ENCODE results near the gene KLF18.
"Not testable (repeated sequence)": the region's sequence is repeated elsewhere in the genome, so short reads cannot be mapped to it uniquely, and the experiment has no call there.

The KLF18 gene

DNA sequence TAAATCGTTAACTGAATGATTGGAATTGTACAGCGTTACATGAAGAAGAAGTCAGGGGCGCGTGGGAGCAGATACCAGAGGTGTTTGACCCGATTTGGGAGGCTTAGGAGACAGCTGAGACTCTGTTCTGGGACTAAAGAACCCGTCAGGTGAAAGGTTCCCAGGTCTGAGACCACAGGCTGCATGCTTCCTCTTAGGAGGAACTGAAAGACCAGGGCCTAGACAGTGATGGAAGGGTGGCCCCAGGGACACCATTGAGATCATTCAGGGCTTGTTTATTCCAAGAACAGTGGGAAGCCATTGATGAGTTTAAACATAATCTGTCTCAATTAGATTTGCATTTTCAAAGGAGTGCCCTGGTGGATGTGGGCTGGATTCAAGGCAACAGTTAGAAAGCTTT lies 21.9 kb downstream of the KLF18 start:
- DNase-seq: no peak

DNA sequence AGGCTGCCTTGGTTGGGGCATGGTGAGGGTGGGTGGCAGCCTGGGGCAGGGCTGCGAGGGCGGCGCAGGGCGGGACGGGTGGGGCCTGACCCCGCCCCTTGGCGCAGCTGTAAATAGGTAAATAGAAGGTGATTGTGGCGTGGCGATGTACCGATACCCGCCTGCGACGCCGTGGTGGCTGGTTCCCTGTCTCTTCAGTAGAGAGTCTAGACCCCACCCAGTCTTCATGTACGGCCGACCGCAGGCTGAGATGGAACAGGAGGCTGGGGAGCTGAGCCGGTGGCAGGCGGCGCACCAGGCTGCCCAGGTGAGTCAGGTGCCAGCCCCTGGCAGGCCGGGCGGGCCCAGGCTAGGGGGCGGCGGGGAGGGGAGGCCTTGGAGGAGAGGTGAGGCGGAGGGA lies 22.7 kb downstream of the KLF18 start, which contains the start of gene KLF17:
Gene KLF17 (plus strand): TSS at position 140 of the 400 bp plus-strand sequence. CDS start 87 bp downstream, at position 227.
- no peak for DNase-seq

DNA sequence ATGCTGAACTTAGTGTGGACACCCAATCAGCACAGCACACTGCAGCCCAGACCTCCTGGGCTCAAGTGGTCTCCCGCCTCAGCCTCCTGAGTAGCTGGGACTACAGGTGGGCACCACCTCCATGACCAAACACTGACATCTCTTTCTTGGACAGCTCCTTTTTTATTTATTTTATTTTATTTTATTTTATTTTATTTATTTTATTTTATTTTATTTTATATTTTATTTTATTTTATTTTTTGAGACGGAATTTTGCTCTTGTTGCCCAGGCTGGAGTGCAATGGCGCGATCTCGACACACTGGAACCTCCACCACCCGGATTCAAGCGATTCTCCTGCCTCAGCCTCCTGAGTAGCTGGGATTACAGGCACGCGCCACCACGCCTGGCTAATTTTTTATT lies 24.2 kb downstream of the KLF18 start:
- DNase-seq: not testable (repeated sequence)

DNA sequence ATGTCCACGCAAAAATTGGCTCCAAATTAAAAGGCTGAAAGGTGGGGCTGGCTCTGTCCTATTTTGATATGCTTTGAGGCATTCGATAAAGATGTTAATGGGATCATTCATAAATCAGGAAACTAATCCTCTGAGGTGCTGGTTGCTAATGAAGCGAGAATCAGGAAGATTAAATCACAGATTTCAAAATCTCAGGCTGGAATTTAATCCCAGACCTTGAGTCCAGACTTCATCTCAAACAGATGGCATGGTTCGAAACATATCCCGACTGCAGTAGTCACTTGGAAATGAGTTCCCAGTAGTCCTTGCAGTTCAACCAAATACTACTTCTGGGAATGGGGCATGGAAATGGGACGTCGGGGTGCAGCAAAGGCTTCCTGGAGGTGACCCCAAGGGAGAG lies 27.3 kb downstream of the KLF18 start:
- DNase-seq: no peak

DNA sequence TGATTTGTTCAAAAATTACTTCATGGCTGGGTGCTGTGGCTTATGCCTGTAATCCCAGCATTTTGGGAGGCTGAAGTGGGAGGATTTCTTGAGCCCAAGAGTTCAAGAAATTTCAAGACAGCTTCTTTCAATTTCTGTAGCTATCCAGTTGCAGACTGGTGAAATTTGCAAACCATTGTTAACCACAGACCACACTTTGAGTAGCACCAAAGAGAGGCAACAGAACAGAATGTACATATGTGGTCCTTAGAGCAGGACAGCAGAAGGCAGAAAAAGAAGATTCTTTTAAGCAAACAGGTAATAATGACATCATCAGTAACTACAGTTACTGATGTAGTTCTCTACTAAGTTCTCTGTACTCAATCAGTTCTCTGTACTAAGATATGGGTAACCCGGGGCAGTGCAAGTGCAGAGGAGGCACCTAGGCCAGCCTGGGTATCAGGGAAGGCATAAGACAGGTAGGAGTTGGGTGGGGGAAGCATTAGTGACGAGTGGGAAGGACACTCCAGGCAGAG lies 28.3 kb downstream of the KLF18 start:
- no peak for DNase-seq

DNA sequence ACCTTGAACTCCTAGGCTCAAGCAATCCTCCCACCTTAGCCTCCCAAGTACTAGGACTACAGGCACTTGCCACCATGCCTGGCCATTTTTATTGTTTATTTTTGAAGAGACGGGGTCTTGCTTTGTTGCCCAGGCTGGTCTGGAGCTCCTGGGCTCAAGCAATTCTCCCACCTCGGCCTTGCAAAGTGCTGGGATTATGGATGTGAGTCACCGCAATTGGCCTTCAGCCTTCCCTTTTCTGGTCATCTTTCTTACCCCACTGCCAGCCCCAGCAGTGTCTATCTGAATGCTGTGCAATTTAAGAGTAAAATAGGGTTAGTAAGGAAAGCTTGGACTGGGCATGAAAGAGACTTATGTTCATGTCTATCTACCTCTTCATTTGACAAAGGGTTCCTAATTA lies 28.9 kb downstream of the KLF18 start:
- DNase-seq: no peak

DNA sequence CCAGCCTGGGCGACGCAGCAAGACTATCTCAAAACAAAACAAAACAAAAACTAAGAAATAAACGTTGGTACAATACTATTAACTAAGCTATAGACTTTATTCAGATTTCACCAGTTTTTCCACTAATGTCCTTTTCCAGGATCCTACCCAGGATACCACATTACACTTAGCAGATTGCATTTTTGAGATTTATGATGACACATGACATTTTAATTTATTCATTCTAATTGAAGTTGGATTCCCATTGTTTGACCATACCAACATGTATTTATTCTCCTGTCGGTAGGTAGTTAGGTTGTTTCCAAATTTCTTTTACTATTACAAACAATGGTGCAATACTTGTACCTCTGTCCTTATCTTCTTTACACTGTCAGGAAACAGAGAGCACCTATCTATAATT lies 29.6 kb downstream of the KLF18 start:
- DNase-seq: no peak

DNA sequence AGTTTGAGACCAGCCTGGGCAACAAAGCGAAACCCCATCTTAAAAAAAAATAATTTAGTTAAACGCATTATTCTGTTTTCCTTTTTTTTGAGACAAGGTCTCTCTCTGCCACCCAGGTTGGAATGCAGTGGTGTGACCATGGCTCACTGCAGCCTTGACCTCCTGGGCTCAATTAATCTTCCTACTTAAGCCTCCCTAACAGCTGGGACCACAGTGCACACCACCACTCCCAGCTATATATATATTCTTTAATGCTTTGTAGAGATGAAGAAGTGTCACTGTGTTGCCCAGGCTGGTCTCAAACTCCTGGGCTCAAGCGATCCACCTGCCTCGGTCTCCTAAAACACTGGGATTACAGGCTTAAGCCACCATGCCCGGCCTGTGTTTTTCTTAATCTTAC lies 30.5 kb downstream of the KLF18 start:
- no peak for DNase-seq

DNA sequence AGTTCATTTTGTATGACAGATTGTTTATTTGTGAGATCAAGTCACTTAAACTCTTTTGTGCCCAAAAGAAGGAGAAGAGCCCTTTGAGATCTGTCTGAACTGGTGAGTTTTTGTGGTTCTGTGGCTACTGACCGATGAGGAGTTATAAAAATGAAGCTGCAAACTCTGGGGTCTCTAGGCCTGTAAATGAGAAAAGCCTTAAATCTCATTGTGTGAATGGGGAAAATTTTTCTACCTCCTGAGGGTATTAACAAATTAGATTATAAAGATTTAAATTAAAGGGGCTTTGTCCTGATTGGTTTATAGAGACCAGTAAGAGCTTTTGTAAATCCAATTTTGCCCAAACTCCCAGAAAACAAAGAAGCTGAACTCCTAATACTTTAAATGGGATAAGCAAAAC lies 32.5 kb downstream of the KLF18 start:
- no peak for DNase-seq

DNA sequence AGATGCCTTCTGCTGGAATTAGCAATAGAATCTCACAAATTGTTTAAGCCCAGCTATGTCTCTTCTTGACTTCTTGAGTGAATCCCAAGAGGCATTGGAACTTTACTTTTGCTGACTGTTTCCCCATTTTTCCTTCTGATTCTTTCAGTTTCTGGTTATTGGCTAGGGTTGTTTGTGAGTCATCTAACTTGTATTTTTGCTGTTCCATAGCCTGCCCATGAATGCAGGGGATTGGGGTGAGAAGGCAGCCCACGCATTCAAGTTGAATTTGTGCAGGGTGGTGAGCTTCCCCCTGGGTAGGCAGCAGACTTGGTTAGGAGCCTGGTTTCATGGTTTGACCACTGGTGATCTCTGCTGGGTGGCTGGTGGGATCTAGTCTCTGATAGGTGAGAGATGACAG lies 33.2 kb downstream of the KLF18 start:
- no peak for DNase-seq

DNA sequence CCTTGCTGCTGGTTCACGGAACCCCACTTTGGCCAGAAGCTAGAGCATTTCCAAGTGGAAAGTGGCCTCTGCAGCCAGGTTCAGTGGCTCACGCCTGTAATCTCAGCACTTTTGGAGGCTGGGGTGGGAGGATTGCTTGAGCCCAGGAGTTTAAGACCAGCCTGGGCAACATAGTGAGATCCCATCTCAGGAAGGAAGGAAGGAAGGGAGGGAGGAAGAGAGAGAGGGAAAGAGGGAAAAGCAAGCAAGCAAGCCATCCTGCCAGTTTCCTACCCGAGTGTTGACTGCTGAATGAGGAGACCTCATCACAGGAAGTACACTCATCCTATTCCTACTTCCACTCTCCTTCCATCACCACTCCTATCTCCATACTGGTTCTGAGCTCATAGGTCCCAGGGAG lies 35.6 kb downstream of the KLF18 start:
- no peak for DNase-seq

DNA sequence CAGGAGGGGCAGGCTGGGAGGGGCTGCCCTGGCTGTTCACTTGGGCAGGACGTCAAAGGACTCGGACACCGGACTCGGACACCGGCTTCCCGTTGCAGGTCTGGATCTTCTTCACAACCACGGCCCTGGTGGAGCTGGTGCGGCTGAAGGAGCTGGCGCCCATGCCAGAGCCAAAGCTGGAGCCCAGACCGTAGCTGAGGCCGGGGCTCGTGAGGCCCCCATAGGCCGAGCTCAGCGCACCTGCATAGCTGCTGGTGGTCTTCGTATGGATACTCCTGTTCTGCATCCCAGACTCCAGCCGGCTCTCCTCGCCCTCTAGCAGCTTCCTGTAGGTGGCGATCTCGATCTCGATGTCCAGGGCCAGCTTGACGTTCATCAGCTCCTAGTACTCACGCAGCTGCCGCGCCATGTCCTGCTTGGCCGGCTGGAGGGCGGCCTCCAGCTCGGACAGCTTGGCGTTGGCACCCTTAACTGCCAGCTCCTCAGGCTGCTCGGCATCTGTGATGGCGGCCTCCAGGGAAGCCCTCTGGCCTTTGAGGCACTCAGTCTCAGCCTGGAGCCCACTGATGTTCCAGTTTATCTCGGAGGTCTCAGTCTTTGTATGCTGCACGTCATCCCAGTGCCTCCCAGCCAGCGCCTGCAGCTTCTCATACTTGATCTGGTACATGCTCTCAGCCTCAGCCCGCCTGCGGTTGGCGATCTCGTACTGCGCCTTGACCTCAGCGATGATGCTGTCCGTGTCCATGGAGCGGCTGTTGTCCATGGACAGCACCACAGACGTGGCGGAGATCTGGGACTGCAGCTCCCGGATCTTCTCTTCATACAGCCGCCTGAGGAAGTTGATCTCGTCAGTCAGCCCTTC lies 37.9 kb downstream of the KLF18 start:
- no peak for DNase-seq

DNA sequence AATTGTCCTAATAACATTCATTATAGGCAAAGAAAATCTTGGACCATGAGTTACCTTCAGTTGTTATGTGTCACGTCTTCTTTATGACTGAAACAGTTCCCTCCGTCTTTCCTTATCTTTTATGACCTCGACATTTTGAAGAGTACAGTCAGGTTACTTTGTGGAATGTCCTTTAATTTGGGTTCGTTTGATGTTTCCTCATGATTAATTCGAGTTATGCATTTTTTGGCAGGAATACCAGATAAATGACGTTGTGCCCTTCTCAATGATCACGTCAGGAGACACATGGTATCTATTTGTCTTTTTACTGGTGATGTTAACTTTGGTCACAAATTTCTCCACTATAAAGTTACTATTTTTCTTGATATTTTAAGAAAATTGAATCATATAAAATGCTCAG lies 40.1 kb downstream of the KLF18 start:
- no peak for DNase-seq

DNA sequence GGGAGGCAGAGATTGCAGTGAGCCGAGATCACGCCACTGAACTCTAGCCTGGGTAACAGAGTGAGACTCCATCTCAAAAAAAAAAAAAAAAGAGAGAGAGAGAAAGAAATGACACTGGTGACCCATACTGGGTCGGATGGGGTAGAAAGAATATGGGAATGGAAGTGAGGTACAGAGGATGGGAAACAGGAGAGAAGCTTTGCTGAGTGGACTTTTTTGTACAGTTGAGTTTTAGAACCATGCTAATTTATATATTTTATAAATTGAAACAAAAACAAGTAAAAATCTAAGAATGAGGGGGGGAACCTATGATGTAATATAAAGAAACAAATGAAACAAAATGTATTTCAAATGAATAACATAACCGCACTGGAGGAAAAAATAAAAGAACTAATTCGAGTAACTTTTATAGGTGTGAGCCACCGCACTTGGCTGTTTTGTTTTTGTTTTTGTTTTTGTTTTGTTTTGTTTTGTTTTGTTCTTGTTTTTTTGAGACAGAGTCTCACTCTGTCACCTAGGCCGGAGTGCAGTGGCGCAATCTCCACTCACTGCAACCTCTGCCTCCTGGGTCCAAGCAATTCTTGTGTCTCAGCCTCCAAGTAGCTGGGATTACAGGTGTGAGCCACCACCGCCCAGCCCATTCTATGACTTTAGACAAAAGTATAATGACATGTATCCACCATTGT lies 41.1 kb downstream of the KLF18 start:
- no peak for DNase-seq

DNA sequence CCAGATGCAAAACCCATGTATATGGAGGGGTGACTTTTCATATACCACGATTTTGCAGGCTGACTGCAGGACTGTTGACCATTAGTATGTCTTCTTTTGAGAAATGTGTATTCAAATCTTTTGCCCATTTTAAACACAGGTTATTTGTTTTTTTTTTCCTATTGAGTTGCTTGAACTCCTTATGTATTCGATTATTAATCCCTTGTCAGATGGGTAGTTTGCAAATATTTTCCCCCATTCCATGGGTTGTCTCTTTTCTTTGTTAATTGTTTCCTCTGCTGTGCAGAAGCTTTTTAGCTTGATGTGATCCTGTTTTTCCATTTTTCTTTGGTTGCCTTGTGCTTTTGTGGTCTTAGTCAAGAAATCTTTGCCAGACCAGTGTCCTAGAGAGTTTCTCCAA lies 47.4 kb downstream of the KLF18 start:
- no peak for DNase-seq

DNA sequence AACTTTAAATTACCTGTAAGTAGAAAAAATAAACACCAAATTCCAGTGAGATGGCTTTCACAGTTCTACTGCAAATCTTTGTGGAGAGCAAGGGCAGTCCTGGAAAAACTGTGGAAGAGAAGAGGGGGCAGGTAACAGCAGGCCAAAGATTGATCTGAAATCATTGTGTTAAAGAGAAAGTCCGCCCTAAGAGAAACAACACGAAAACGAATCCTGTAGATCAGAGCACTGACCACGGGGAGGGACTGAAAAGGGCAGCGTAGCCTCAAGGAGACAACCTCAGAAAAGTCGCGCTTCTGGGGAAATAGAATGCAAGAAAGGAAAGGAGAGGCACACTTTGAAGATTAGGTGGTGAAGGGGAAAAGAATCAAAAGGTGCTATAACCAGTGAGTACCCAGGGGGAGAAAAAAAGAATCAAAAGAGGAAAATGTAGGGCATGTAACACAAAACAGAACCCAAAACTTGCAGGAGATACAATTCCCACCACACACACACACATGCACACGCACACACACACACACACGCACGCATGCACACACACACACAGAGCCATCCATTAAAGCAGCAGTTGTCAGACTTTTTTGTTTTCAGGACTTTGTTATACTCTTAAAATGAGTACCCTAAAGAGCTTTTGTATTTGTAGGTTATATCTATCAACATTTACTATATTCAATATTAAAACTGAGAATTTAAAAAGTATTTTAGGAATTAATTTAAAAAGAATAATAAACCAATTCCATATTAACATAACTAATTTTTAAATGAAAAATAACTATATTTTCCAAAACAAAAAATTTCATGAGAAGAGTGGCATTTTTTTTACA lies 50.8 kb downstream of the KLF18 start:
- DNase-seq: no peak

DNA sequence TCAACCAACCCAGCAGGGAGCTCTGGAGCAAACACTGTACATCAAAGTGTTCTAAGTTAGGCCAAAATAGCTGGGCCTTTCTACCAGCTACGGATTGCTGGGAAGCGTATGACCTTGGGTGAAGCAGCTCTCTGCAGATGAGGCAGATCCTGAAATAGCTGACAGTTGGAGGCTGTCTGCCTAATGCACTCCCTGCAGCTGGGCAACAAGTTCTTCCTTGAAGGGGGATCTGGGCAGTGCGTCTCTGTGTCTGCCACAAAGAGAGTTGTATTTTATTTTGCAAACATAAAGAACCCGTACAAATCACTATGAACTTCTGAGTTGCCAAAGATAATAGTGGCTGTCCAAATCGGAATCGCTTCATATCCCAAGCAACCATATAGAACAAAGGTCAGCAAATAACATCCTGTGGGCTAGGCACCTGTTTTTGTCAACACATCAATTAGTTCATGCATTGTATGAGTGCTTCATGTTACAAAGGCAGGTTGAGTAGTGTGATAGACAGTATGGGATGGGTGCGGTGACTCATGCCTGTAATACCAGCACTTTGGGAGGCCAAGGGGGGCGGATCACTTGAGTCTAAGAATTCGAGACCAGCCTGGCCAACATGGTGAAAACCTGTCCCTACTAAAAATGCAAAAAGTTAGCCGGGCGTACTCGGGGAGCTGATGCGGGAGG lies 51.9 kb downstream of the KLF18 start:
- DNase-seq: no peak

All from midbrain (tissue), 1 donor.